Measurements from ENCODE around the gene SETD5. TPM values are rescaled to one million over a fixed set of nuclear protein-coding genes. Genes with fewer than 3 reads are reported as not detected.
"Not testable (repeated sequence)": the region's sequence is repeated elsewhere in the genome, so short reads cannot be mapped to it uniquely, and the experiment has no call there.

The SETD5 gene
- total RNA-seq, 1 donor from 2014 or later: 35.9 TPM

GRCh38 chr3:9452417-9452816 is 55.0 kb downstream of the SETD5 start:
- peak; percentile 8 to 36 for DNase-seq (ENCODE audit: low read depth in 2 of 2)

- DNase-seq (ENCODE audit: low read depth in 2 of 2): peak; percentile 10 to 89
These were observed 58.2 kb downstream of the SETD5 start for GRCh38 chr3:9455596-9456131.

- no peak for DNase-seq (ENCODE audit: low read depth in 2 of 2)
These were observed 70.0 kb downstream of the SETD5 start for GRCh38 chr3:9467451-9467850.

GRCh38 chr3:9468460-9468859 is 71.0 kb downstream of the SETD5 start:
- DNase-seq (ENCODE audit: low read depth in 2 of 2): peak in 1 of 2 donors; percentile 43

GRCh38 chr3:9469986-9470385 is 72.6 kb downstream of the SETD5 start:
- no peak for DNase-seq (ENCODE audit: low read depth in 2 of 2)

- DNase-seq (ENCODE audit: low read depth in 2 of 2): no peak
These were observed 76.2 kb downstream of the SETD5 start for GRCh38 chr3:9473496-9474065.

GRCh38 chr3:9474482-9474881 is 77.1 kb downstream of the SETD5 start:
- no peak for DNase-seq (ENCODE audit: low read depth in 2 of 2)

- no peak for DNase-seq (ENCODE audit: low read depth in 2 of 2)
These were observed 79.5 kb downstream of the SETD5 start for GRCh38 chr3:9476935-9477334.

GRCh38 chr3:9480265-9480664 is 82.8 kb downstream of the SETD5 start:
- no peak for DNase-seq (ENCODE audit: low read depth in 2 of 2)

- DNase-seq (ENCODE audit: low read depth in 2 of 2): no peak
These were observed 87.8 kb downstream of the SETD5 start for GRCh38 chr3:9485248-9485647.

GRCh38 chr3:9491506-9491905 is 94.1 kb downstream of the SETD5 start:
- no peak for DNase-seq (ENCODE audit: low read depth in 2 of 2)

- DNase-seq (ENCODE audit: low read depth in 2 of 2): not testable (repeated sequence)
These were observed 96.6 kb downstream of the SETD5 start for GRCh38 chr3:9494036-9494435.

GRCh38 chr3:9496893-9497292 is 99.5 kb downstream of the SETD5 start:
- DNase-seq (ENCODE audit: low read depth in 2 of 2): no peak

- no peak for DNase-seq (ENCODE audit: low read depth in 2 of 2)
These were observed 100.6 kb downstream of the SETD5 start for GRCh38 chr3:9497821-9498565.

- no peak for DNase-seq (ENCODE audit: low read depth in 2 of 2)
These were observed 101.4 kb downstream of the SETD5 start for GRCh38 chr3:9498781-9499180.

- DNase-seq (ENCODE audit: low read depth in 2 of 2): no peak
These were observed 102.2 kb downstream of the SETD5 start for GRCh38 chr3:9499455-9500107.

GRCh38 chr3:9500108-9501050 is 103.0 kb downstream of the SETD5 start:
- peak; percentile 74 to 78 for DNase-seq (ENCODE audit: low read depth in 2 of 2)

GRCh38 chr3:9501226-9501625 is 103.8 kb downstream of the SETD5 start:
- DNase-seq (ENCODE audit: low read depth in 2 of 2): no peak

GRCh38 chr3:9503283-9503682 is 105.9 kb downstream of the SETD5 start:
- DNase-seq (ENCODE audit: low read depth in 2 of 2): peak; percentile 70 to 82

GRCh38 chr3:9507586-9508578 is 110.5 kb downstream of the SETD5 start:
- no peak for DNase-seq (ENCODE audit: low read depth in 2 of 2)
